K562 (cell line): ENCODE measurements around the gene CAPN7. TPM values are rescaled to one million over a fixed set of nuclear protein-coding genes. Genes with fewer than 3 reads are reported as not detected.

ENCODE experiments used
- ATAC-seq: fragments of 200-7000 bp; cut with Tn5 transposase; 3 replicates; pipeline ENCODE4 v1.9.1; 2020; ENCODE audit warnings: moderate library complexity
- BruUV-seq: library from RNA; stranded (reverse); fragments of 400-500 nt; replicated peaks from 2 replicates; lab custom pipeline; 2021; lab: Mats Ljungman, UMichigan
- CTCF ChIA-PET: fragments of 300-600 bp; formaldehyde crosslinking; extraction: SDS; loops from one replicate; lab custom pipeline; 2021; ENCODE audit warnings: low intra/inter-chr PET ratio; lab: Yijun Ruan, JAX
- POLR2A ChIA-PET: fragments of 300-600, 350-650 bp; sonication (Branson Sonifier 250); formaldehyde crosslinking; extraction: SDS; loops from one replicate; lab custom pipeline; 2021; ENCODE audit warnings: antibody characterized with exemption, inconsistent platforms; lab: Yijun Ruan, JAX
- DNase-seq, 4 experiments: peaks; one replicate each; pipeline versions ENCODE4 v3.0.0 to v3.0.0-alpha.2; 2011 to 2018; ENCODE audit warnings: low spot score in 3 of 4, mixed read lengths in 3 of 4; ENCODE audit errors: extremely low read depth in 1 of 4
- FAIRE-seq: peaks from 2 replicates; lab custom pipeline; 2011; peaks lifted over from hg19 to GRCh38; lab: Jason Lieb, UNC
- H2AFZ ChIP-seq: 2 replicates; pipeline ENCODE4 v1.6.0; 2011; ENCODE audit warnings: low read depth, low read length, control low read depth, inconsistent platforms
- H3K27ac ChIP-seq: fragments of 200-600 bp; 3 replicates; pipeline ENCODE4 v1.8.0; 2011; ENCODE audit warnings: low read depth, mild to moderate bottlenecking, control low read depth, inconsistent platforms, low read length, moderate library complexity, mixed read lengths; ENCODE audit errors: extremely low read depth
- H3K27me3 ChIP-seq, 2 experiments: fragments of 300-600 bp in 1 of 2; 2 replicates in 1 of 2; 3 replicates in 1 of 2; pipeline versions ENCODE4 v1.6.0 to v1.8.0; 2011; ENCODE audit warnings: inconsistent platforms in 2 of 2, low read length in 2 of 2, mild to moderate bottlenecking in 1 of 2, mixed read lengths in 1 of 2, moderate library complexity in 1 of 2; ENCODE audit not compliant: control insufficient read depth in 2 of 2, insufficient read depth in 2 of 2
- H3K36me3 ChIP-seq: fragments of 300-600 bp; 3 replicates; pipeline ENCODE4 v1.8.0; 2011; ENCODE audit warnings: mild to moderate bottlenecking, low read length, inconsistent platforms; ENCODE audit not compliant: control insufficient read depth, insufficient read depth
- H3K4me1 ChIP-seq, 2 experiments: fragments of 200-600 bp in 1 of 2; replicated peaks in 1 of 2; 2 replicates in 1 of 2; 3 replicates in 1 of 2; pipeline versions ENCODE4 v1.5.1 to v1.8.0; 2011; ENCODE audit warnings: inconsistent platforms in 2 of 2, low read length in 2 of 2, mild to moderate bottlenecking in 1 of 2, mixed read lengths in 1 of 2, moderate library complexity in 1 of 2; ENCODE audit not compliant: control insufficient read depth in 2 of 2, insufficient read depth in 2 of 2
- H3K4me2 ChIP-seq: 2 replicates; pipeline ENCODE4 v1.6.1; 2011; ENCODE audit warnings: low read length, control low read depth, inconsistent platforms, mixed read lengths; ENCODE audit not compliant: insufficient read depth
- H3K4me3 ChIP-seq: fragments of 200-600 bp; sonication (generic), shearing (Covaris generic); 2 replicates; pipeline ENCODE4 v1.5.1; 2016; ENCODE audit warnings: control low read depth, inconsistent platforms
- H3K79me2 ChIP-seq: fragments of 200-600 bp; 3 replicates; pipeline ENCODE4 v1.8.0; 2011; ENCODE audit warnings: low read length, inconsistent platforms; ENCODE audit not compliant: control insufficient read depth, insufficient read depth
- H3K9ac ChIP-seq, 2 experiments: 2 replicates each; pipeline versions ENCODE4 v1.6.0 to v1.6.1; 2011; ENCODE audit warnings: low read depth in 2 of 2, low read length in 2 of 2, control low read depth in 1 of 2, inconsistent platforms in 1 of 2, mild to moderate bottlenecking in 1 of 2, mixed read lengths in 1 of 2; ENCODE audit not compliant: insufficient read depth in 1 of 2
- H3K9me1 ChIP-seq: one replicate; pipeline ENCODE4 v1.6.0; 2011; ENCODE audit warnings: inconsistent platforms, mild to moderate bottlenecking, low read length, moderate library complexity; ENCODE audit not compliant: control insufficient read depth, insufficient read depth
- H3K9me3 ChIP-seq: replicated peaks from 2 replicates; pipeline ENCODE4 v1.5.1; 2011; ENCODE audit warnings: low read depth, low read length, inconsistent platforms; ENCODE audit not compliant: control insufficient read depth, insufficient read depth
- H4K20me1 ChIP-seq: replicated peaks from 2 replicates; pipeline ENCODE4 v1.6.1; 2011; ENCODE audit warnings: low read length, inconsistent platforms, mixed read lengths; ENCODE audit not compliant: control insufficient read depth, insufficient read depth
- IRF1 ChIP-seq: sonication (generic); formaldehyde crosslinking; IDR thresholded peaks from 2 replicates; pipeline ENCODE4 v1.8.0; 2022; ENCODE audit warnings: missing genetic modification reagents, mild to moderate bottlenecking, borderline replicate concordance
- NR2F6 ChIP-seq: fragments of 450-650 bp; formaldehyde crosslinking; IDR thresholded peaks from 2 replicates; pipeline ENCODE4 v1.4.0; 2020; ENCODE audit warnings: mild to moderate bottlenecking
- ZNF280B ChIP-seq: fragments of 250-450 bp; sonication (Bioruptor Pico); IDR thresholded peaks from 2 replicates; pipeline ENCODE4 v1.5.1; 2021; ENCODE audit warnings: mild to moderate bottlenecking
- WGBS: fragments of 100-300 bp; shearing (Covaris generic); methylation state at CpG from one replicate; pipeline ENCODE4 v1.1.6; 2016; ENCODE audit warnings: low coverage, mixed read lengths; ENCODE audit not compliant: insufficient coverage; ENCODE audit errors: missing lambda C conversion rate; 5-methylcytosine and 5-hydroxymethylcytosine counted together
- in situ Hi-C: fragments of 300-500 bp; cut with MboI; formaldehyde crosslinking; loops from 4 replicates; pipeline ENCODE4 v1.15.0; 2018; ENCODE audit warnings: inconsistent platforms, mixed read lengths
- intact Hi-C: fragments of 100-400 bp; cut with micrococcal nuclease; formaldehyde crosslinking; loops from 2 replicates; pipeline ENCODE4 v1.14.2; 2022
- polyA plus RNA-seq, 8 experiments: library from polyadenylated mRNA; depleted of rRNA in 4 of 8; stranded (reverse) in 5 of 8; unstranded in 3 of 8; fragments of >200 nt; fragmentation: Nextera tagmentation in 2 of 8; fragmentation: Illumina TruSeq in 1 of 8; extraction: Ambion mirVana in 2 of 8; extraction: Trizol in 1 of 8; gene quantifications; 2 replicates each; pipeline versions ENCODE4 v1.2.1 to v1.2.3, GENCODE V29; 2011 to 2014; ENCODE audit warnings: inconsistent platforms in 1 of 8, missing spikeins in 1 of 8
- total RNA-seq, 7 experiments: library from RNA; depleted of rRNA in 6 of 7; stranded (reverse); fragments of >200 nt in 6 of 7; fragmentation: Illumina TruSeq in 2 of 7; extraction: Trizol in 2 of 7; gene quantifications; 2 replicates each; pipeline versions ENCODE4 v1.2.1 to v1.2.3, GENCODE V29; 2011 to 2021; ENCODE audit warnings: low replicate concordance in 1 of 7
- TF ChIP-seq, protein P1 (sequence below): sonication (generic); formaldehyde crosslinking; IDR thresholded peaks from 2 replicates; pipeline ENCODE4 v1.8.0; 2022; ENCODE audit warnings: mild to moderate bottlenecking, low read depth, missing genetic modification reagents

CAPN7 gene
- total and polyA plus RNA-seq, 9 of the 15 experiments (the other 6 are each of a cell fraction or from before 2014, with no cell fraction given) = 6.5 to 42.7 (median 32.7) TPM

DNA sequence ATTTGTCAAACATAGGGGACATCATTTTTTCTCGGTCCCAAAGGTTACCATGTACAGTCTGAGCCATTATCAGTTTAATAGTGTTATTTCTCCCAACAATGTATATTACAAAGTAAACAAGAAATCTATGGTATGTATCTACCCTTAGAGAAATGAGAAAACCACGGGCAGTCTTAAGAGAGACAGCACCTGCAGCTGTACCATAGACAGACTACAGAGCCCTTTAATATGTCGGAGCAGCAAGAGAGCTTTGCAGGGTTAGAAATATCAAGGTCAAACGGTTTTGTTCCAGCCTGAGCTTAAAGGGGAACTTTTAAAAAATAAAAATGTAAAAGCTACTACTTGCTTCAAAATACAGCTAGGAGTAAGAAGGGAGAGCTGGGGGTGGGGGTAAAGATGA lies 73.2 kb downstream of the CAPN7 start:
- Histone ChIP-seq H3K9me3 (no peaks in the 10 kb centered on the region), H4K20me1 (no peaks in the 10 kb centered on the region), H3K4me2 (no peak overlapping the region), H3K36me3 (no peaks in the 10 kb centered on the region), H3K4me1 (peaks cover 12 to 13% of the 10 kb centered on the region in 2 experiments), H3K9ac (no peak overlapping the region), H3K4me3 (no peak overlapping the region), H3K79me2 (peaks cover 3% of the 10 kb centered on the region; the same call in 1 of the 3 replicates), H3K27me3 (no peaks in the 10 kb centered on the region), H3K9me1 (no peaks in the 10 kb centered on the region), H2AFZ (no peak overlapping the region), H3K27ac (no peak overlapping the region)
- ChIA-PET POLR2A (interaction anchor here (0.7 to 1.0 kb wide), 2 partner anchors 9 to 16 kb away, joined by 4 to 5 read pairs; no protein-coding TSS in a partner anchor), CTCF (no interaction called here)
- in situ Hi-C loops = no loop called here
- TF ChIP-seq NR2F6 (CRISPR knock-in tag) = no peak
- TF ChIP-seq, protein P1, sequence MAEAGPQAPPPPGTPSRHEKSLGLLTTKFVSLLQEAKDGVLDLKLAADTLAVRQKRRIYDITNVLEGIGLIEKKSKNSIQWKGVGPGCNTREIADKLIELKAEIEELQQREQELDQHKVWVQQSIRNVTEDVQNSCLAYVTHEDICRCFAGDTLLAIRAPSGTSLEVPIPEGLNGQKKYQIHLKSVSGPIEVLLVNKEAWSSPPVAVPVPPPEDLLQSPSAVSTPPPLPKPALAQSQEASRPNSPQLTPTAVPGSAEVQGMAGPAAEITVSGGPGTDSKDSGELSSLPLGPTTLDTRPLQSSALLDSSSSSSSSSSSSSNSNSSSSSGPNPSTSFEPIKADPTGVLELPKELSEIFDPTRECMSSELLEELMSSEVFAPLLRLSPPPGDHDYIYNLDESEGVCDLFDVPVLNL (CRISPR knock-in tag) = no peak
- TF ChIP-seq IRF1 (CRISPR knock-in tag) = no peak
- no peak for TF ChIP-seq ZNF280B (CRISPR knock-in tag)
- 48% methylated on average over 4 of the region's 4 CpGs for WGBS
- DNase-seq = no peak
- ATAC-seq = no peak
- no TSS peak for BruUV-seq
- intact Hi-C loops = no loop called here
- no peak for FAIRE-seq
